Measurements from ENCODE around the gene ARMC9.
"Not testable (repeated sequence)": the region's sequence is repeated elsewhere in the genome, so short reads cannot be mapped to it uniquely, and the experiment has no call there.

ARMC9 gene

DNA sequence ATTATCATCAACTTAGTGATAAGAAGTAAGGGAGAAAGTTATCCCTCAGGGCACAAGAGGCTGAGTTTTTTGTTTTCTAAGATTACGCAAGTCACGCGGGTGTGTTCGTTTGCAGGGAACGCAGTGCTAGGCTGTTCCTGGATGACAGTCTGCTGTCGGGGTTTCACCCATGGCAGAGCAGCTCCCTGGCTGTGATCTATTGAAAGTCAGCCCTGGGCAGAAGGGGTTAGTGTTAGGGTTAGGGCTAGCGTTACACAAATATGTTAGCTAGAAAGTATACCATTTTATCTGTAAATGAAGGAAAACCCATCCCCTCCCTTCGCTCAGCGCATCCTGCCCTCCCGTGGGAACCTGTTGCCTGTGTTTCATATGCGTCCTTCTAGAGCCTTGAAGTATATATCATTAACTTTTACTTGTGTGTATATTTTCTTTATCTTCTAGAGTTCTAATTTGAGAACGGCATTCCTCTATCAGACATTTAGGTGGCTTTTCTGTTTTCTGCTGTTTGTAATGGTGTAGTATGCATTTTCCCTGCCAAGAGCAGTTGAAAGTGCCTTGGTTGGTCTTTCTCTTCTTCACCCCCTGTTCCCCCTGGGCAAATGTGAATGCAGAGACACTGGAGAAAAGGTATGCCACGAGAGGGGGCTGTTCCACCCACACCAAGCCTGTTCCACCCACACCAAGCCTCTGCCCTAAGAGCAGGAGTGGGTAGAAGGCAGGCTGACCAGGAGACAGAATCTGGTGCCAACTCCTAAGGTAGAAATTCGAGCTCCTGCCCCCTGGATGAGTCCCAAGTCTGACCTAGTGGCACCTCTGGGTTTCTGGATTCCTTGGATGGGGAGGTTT, 47.0 kb downstream of the ARMC9 start:
- peak; percentile 50 for DNase-seq

DNA sequence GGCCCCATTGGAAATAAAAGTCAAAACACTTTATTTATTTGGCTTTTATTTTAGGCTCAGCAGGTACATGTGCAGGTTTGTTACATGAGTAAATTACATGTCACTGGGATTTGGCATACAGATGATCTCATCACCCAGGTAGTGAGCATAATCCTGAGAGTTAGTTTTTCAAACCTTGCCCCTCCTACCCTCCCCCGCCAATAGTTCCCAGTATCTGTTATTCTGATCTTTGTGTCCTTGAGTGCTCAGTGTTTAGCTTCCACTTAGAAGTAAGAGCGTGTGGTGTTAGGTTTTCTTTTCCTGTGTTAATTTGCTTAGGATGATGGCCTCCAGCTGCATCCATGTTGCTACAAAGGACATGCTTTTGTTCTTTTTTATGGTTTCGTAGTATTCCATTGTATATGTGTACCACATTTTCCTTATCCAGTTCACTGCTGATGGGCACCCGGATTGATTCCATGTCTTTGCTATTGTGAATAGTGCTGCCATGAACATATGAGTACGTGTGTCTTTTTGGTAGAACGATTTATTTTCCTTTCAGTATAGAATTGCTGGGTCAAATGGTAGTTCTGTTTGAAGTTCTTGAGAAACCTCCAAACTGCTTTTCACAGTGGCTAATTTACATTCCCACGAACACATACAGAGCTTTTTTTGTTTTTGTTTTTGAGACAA, 47.9 kb downstream of the ARMC9 start:
- no peak for DNase-seq

DNA sequence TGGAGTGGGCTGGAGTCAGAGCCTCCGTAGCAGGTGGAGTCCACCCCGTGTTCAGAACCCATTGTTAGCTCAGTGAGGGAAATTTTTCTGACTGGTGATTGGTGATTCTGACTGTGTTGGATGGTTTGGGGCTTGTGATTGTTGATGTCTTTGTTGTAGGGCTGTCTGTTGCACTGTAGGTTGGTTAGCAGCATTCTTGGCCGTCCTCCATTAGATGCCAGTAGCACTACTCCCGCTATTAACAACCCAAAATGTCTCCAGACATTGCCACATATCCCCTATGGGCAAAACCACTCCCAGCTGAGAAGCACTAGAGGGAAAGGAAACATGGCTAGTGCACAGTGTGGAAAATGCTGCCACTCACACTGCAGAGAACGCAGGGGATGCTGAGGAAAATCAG, 51.7 kb downstream of the ARMC9 start:
- no peak for DNase-seq

- DNase-seq: no peak
These were observed 52.3 kb downstream of the ARMC9 start for GRCh38 chr2:231250698-231251097.

DNA sequence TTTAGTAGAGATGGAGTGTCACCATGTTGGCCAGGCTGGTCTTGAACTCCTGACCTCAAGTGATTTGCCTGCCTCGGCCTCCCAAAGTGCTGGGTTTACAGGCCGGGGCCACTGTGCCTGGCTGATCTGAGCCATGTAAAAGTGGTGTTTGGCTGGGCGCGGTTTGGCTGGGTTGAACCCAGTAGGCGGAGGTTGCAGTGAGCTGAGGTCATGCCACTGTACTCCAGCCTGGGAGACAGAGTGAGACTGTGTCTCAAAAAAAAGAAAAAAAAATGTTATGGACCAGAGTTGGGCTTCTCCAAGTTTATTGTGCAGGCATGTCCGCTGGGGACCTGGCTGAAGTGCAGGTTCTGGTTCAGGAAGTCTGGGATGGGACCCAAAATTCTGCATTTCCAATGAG, 54.9 kb downstream of the ARMC9 start:
- not testable (repeated sequence) for DNase-seq

- DNase-seq: no peak
These were observed 58.1 kb downstream of the ARMC9 start for GRCh38 chr2:231256494-231256893.

DNA sequence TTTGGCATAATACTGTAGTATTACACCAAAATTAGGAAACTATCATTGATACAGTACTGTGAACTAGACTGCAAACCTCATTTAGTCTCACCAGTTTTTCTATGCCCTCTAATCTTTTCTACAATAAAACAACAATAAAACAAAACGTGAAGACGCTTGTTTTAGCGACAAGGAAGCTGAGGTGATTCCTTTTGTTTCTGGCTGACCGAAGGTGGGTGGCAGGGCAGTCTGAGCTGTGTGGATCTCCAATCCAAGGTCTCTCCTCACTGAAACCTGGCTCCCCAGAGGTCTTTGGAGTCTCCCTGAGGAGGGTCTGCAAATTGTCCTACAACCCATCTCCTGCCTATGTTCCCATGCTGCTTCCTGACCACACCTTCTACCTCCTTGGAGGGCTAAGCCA, 59.3 kb downstream of the ARMC9 start:
- no peak for DNase-seq

DNA sequence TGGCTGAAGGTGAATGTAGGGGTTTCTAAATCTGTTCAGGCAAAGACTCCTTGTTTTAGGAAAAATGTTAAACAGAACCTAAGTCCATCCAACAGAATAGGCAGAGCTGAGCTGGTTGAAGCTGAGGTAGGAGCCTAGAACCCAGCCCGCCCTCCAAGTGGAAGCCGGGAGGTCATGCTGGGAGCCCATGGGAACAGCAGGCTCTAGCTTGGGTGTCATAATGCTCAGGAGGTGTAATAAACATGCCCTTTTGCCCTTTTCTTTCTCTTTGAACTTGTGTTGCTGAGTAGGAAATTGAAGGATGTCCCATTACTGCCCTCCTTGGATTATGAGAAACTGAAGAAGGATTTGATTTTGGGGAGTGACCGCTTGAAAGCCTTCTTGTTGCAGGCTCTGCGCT, 60.3 kb downstream of the ARMC9 start:
- DNase-seq: no peak

GRCh38 chr2:231259104-231259503, 60.7 kb downstream of the ARMC9 start:
- no peak for DNase-seq

DNA sequence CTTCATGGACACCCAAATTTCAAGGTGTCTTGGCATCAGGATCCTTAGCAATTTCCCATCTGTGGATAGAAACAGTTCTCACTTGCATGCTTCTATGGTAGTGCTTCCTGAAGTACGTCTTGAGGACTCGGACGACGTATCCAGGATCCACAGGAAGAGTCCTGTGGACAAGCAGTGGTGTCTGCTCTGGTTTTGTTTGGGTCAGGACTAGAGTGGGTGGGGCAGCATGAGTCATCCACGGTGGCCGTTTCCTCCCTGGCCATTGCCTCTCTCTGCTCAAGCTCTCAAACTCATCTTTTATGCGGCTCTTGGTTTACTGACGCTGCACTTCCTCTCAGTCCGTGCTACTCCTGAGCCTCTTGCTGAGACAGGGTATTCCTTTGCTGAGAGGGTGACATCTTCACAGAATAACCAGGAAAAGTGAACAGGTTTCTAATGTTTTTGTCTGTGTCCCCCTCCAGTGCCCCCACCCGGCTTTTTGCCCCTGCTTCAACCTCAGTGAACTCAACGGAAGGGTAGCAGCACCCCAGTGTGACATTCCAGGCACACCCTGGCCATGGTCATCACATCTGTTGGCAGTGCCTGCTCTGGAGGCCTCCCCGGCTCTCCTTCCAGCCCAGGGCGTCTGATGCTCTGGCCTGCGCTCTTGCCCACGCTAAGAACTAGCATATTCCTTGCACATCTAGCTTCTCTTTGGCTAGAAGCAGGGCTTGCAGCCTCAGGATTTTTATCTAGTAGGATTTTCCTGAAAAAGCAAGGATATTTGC, 62.2 kb downstream of the ARMC9 start:
- no peak for DNase-seq

GRCh38 chr2:231263118-231263831, 64.8 kb downstream of the ARMC9 start:
- no peak for DNase-seq

GRCh38 chr2:231270221-231271114, 72.0 kb downstream of the ARMC9 start:
- DNase-seq: no peak

- no peak for DNase-seq
These were observed 74.6 kb downstream of the ARMC9 start for GRCh38 chr2:231272991-231273390.

DNA sequence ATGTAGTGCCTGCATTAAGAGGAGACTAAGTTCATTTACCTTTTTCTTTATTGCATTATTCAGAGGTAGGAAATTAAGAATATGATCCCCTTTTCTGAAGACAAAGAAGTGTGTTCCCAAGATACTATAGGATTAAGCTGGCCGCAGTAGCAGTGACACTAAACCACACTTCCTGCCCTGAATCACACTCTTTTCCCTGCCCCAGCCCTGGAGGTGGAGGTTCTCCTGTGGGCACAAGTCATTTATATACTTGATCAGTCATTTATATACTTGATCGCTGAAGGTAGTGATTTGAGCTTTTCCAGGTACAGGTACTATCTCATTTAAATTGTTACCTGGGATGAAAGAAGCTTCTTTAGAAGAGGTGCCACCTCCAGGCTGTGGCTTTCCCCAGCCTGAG, 78.6 kb downstream of the ARMC9 start:
- DNase-seq: no peak

DNA sequence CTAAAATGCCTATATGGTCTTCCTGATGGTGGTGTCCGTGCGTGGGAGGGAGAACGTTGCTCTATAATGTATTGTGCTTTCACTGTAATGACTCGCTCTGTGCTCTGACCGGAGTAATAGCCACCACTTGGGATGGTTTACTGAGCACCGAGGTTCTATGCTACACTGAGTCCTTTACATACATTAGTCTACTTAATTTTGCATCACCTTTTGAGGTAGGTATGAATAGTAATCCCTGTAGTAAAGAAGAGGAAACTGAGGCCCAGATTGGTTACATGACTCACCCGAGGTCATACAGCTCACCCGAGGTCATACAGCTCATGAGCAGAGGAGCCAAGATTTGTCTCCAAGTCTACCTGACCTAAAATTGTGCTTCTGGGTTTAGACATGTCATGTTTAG, 79.5 kb downstream of the ARMC9 start:
- no peak for DNase-seq

DNA sequence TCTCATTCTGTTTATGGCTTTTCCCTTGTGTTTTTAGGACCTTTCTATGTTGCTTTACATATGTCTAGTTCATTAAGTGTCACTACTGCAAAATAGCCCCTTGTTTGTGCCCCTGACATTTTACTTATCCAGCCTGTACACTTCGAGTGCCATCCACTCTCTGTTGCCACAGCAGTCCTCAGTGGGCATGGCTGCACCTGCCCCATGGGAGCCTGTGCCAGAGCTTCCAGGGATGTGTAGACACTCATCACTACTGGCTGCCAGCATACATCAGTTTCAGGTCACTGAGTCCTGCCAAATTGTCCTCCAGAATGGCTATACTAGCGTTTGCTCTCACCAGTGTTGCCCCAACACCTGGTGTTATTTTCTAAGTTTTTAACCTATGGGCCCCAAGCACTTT, 80.4 kb downstream of the ARMC9 start:
- no peak for DNase-seq

DNA sequence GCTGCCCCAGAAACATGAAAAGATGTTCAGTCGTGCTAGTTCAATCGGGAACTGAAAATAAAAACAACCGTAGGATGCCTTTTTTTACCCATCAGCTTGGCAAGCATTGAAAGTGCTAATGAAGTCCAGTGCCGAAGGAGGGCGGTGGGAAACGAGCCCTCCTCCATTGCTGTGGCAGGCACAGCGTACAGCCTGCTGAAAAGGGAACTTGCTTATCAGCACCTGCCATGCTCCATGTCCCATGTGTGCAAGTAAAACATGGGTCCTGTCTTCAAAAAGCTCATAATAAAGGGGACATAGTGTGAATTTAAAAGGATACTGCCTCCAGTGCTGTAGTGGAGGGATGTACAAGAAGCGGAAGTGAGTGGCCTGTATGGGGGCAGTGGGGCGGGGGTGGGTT, 82.4 kb downstream of the ARMC9 start:
- peak; percentile 89 for DNase-seq

- no peak for DNase-seq
These were observed 85.9 kb downstream of the ARMC9 start for GRCh38 chr2:231284296-231284695.

DNA sequence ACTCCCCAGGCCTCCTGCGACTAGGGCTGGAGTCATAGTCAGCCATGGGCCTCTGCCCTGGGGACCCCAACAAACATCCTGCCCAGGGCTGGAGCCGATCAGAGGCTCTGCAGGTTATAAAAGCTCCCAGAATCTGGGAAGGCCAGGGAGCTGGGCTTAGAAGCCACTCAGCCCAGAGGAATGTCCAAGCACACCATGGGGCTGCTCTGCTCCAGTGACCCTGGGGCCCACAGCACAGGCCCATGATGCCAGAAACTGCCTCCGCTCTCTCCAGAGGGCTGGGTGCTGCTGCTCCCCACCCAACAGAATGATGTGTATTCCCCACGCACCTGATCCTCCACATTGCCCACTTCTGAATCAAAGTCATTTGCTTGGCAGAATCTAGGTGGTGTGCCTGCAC, 88.5 kb downstream of the ARMC9 start:
- no peak for DNase-seq

DNA sequence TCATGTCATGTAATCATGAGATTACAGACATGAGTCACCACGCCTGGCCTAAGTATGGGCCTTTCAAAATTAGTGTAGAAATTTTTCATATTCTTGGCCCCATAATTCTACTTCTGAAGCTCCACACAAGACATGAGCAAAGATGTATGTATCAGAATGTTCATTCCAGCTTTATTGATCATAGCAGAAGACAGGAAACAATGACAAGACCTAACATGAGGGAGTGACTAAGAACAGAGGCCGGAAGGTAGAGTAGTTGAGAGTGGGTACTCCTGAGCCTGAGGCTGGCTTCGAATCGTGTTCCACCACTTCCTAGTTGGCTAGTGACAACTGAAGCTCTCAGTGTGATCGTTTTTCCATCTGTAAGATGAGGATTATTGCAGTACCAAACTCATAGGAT, 89.3 kb downstream of the ARMC9 start:
- no peak for DNase-seq

DNA sequence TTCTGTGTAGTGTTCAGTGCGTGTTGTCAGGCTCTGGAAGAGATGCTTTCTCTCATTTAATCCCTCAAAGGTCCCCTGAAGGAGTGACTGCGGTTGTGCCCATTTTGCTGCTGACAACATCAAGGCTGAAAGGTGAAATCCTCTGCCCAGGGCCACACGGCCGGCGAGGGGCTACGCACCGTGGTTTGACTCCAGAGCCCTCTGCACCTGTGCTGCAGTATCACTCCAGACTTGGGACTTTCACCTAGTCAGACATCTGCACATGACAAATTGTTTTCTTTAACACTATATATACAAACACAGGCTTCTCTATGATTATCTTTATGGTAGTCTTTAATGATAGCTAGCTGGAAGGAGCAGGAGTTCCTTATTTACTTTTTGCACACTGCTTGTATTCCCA, 90.2 kb downstream of the ARMC9 start:
- no peak for DNase-seq

Measured in hematopoietic multipotent progenitor cell treated with erythropoietin and hydrocortisone succinate and interleukin-3 and kit ligand, for 4 days (in vitro differentiated cells).